HEK293 (cell line): Measurements from ENCODE around the gene CEP170B.

Source experiments
- CTCF ChIA-PET: fragments of 350-600 bp; formaldehyde crosslinking; extraction: SDS; loops from one replicate; lab custom pipeline; 2021; ENCODE audit warnings: antibody characterized with exemption; lab: Yijun Ruan, JAX
- POLR2A ChIA-PET: fragments of 300-600 bp; formaldehyde crosslinking; extraction: SDS; loops from one replicate; lab custom pipeline; 2020; ENCODE audit warnings: antibody characterized with exemption, inconsistent platforms; lab: Yijun Ruan, JAX
- H3K27ac ChIP-seq: fragments of 200-500 bp; sonication (Bioruptor generic); 2 replicates; pipeline ENCODE4 v1.5.1; 2014; ENCODE audit warnings: low read depth, low read length, control low read depth, inconsistent platforms; ENCODE audit errors: extremely low read depth
- H3K36me3 ChIP-seq, 2 experiments: fragments of 200-500 bp in 1 of 2; sonication (Bioruptor generic) in 1 of 2; 1 replicate in 1 of 2; 2 replicates in 1 of 2; pipeline ENCODE4 v1.5.1; 2014 to 2017; ENCODE audit warnings: inconsistent platforms in 2 of 2, low read length in 2 of 2; ENCODE audit not compliant: control insufficient read depth in 2 of 2, insufficient read depth in 1 of 2
- H3K4me1 ChIP-seq: fragments of 200-500 bp; sonication (Bioruptor generic); 2 replicates; pipeline ENCODE4 v1.5.1; 2014; ENCODE audit warnings: mild to moderate bottlenecking, low read length, inconsistent platforms; ENCODE audit not compliant: control insufficient read depth, insufficient read depth
- H3K4me3 ChIP-seq: 2 replicates; pipeline ENCODE4 v1.5.1; 2011; ENCODE audit warnings: low read depth, mild to moderate bottlenecking, control low read depth, low read length, moderate library complexity
- H3K9me3 ChIP-seq: fragments of 200-500 bp; sonication (Bioruptor generic); 2 replicates; pipeline ENCODE4 v1.5.1; 2014; ENCODE audit warnings: low read depth, low read length, inconsistent platforms; ENCODE audit not compliant: control insufficient read depth, insufficient read depth
- SP2 ChIP-seq: fragments of 450-650 bp; formaldehyde crosslinking; IDR thresholded peaks from 2 replicates; pipeline ENCODE4 v1.5.1; 2016; ENCODE audit warnings: missing biosample characterization, missing genetic modification characterization
- ZNF146 ChIP-seq: fragments of 450-650 bp; formaldehyde crosslinking; IDR thresholded peaks from 2 replicates; pipeline ENCODE4 v1.5.1; 2016; ENCODE audit warnings: missing biosample characterization, missing genetic modification characterization
- ZNF155 ChIP-seq: fragments of 450-650 bp; formaldehyde crosslinking; IDR thresholded peaks from 2 replicates; pipeline ENCODE4 v1.5.1; 2016; ENCODE audit warnings: missing biosample characterization, missing genetic modification characterization
- ZNF274 ChIP-seq, 2 experiments: fragments of 200-500 bp in 1 of 2; fragments of 450-650 bp in 1 of 2; sonication (Bioruptor generic) in 1 of 2; formaldehyde crosslinking in 1 of 2; IDR thresholded peaks; 2 replicates each; pipeline versions ENCODE4 v1.5.1 to v1.6.1; 2014 to 2016; ENCODE audit warnings: borderline replicate concordance in 1 of 2, inconsistent platforms in 1 of 2, low read length in 1 of 2, missing biosample characterization in 1 of 2, missing genetic modification characterization in 1 of 2
- ZNF433 ChIP-seq: fragments of 450-650 bp; formaldehyde crosslinking; IDR thresholded peaks from 2 replicates; pipeline ENCODE4 v1.5.1; 2016; ENCODE audit warnings: missing biosample characterization, missing genetic modification characterization, low read depth
- ZNF473 ChIP-seq: fragments of 450-650 bp; formaldehyde crosslinking; IDR thresholded peaks from 2 replicates; pipeline ENCODE4 v1.5.1; 2017; ENCODE audit warnings: missing biosample characterization, missing genetic modification characterization
- ZNF501 ChIP-seq: fragments of 450-650 bp; formaldehyde crosslinking; IDR thresholded peaks from 2 replicates; pipeline ENCODE4 v1.5.1; 2016; ENCODE audit warnings: missing biosample characterization, missing genetic modification characterization
- ZNF510 ChIP-seq: fragments of 450-650 bp; formaldehyde crosslinking; IDR thresholded peaks from 2 replicates; pipeline ENCODE4 v1.5.1; 2018; ENCODE audit warnings: mild to moderate bottlenecking, missing genetic modification characterization, missing biosample characterization; ENCODE audit not compliant: insufficient replicate concordance
- ZNF549 ChIP-seq: fragments of 450-650 bp; IDR thresholded peaks from 2 replicates; pipeline ENCODE4 v1.5.1; 2018; ENCODE audit warnings: missing biosample characterization, missing genetic modification characterization, mild to moderate bottlenecking, inconsistent platforms, moderate library complexity
- ZNF560 ChIP-seq: fragments of 450-650 bp; formaldehyde crosslinking; IDR thresholded peaks from 2 replicates; pipeline ENCODE4 v1.5.1; 2017; ENCODE audit warnings: missing biosample characterization, missing genetic modification characterization, borderline replicate concordance
- ZNF585B ChIP-seq: fragments of 450-650 bp; formaldehyde crosslinking; IDR thresholded peaks from 2 replicates; pipeline ENCODE4 v1.5.1; 2016; ENCODE audit warnings: missing biosample characterization, missing genetic modification characterization
- ZNF596 ChIP-seq: fragments of 450-650 bp; IDR thresholded peaks from 2 replicates; pipeline ENCODE4 v1.5.0; 2018; ENCODE audit warnings: missing biosample characterization, mild to moderate bottlenecking, missing genetic modification characterization, moderate library complexity
- ZNF626 ChIP-seq: fragments of 450-650 bp; sonication (Bioruptor Pico); formaldehyde crosslinking; IDR thresholded peaks from 2 replicates; pipeline ENCODE4 v1.5.1; 2018; ENCODE audit warnings: missing biosample characterization, missing genetic modification characterization, inconsistent platforms
- ZNF664 ChIP-seq: fragments of 450-650 bp; formaldehyde crosslinking; IDR thresholded peaks from 2 replicates; pipeline ENCODE4 v1.5.1; 2016; ENCODE audit warnings: missing biosample characterization, missing genetic modification characterization
- ZNF776 ChIP-seq: fragments of 450-650 bp; formaldehyde crosslinking; IDR thresholded peaks from 2 replicates; pipeline ENCODE4 v1.5.0; 2017; ENCODE audit warnings: missing biosample characterization, missing genetic modification characterization, borderline replicate concordance
- ZSCAN23 ChIP-seq: fragments of 450-650 bp; formaldehyde crosslinking; IDR thresholded peaks from 2 replicates; pipeline ENCODE4 v1.5.1; 2016; ENCODE audit warnings: missing biosample characterization, missing genetic modification characterization
- TF ChIP-seq, protein P1 (sequence below): fragments of 450-650 bp; formaldehyde crosslinking; IDR thresholded peaks from 2 replicates; pipeline ENCODE4 v1.5.0; 2017; ENCODE audit warnings: missing biosample characterization, missing genetic modification characterization, borderline replicate concordance
- TF ChIP-seq, protein P2 (sequence below): fragments of 450-650 bp; formaldehyde crosslinking; IDR thresholded peaks from 2 replicates; pipeline ENCODE4 v1.5.1; 2017; ENCODE audit warnings: missing biosample characterization, missing genetic modification characterization
- TF ChIP-seq, protein P3 (sequence below): fragments of 450-650 bp; formaldehyde crosslinking; IDR thresholded peaks from 2 replicates; pipeline ENCODE4 v1.5.1; 2016; ENCODE audit warnings: missing biosample characterization, missing genetic modification characterization
- TF ChIP-seq, protein P4 (sequence below): fragments of 450-650 bp; formaldehyde crosslinking; IDR thresholded peaks from 2 replicates; pipeline ENCODE4 v1.5.1; 2016; ENCODE audit warnings: missing biosample characterization, missing genetic modification characterization

Gene CEP170B

DNA sequence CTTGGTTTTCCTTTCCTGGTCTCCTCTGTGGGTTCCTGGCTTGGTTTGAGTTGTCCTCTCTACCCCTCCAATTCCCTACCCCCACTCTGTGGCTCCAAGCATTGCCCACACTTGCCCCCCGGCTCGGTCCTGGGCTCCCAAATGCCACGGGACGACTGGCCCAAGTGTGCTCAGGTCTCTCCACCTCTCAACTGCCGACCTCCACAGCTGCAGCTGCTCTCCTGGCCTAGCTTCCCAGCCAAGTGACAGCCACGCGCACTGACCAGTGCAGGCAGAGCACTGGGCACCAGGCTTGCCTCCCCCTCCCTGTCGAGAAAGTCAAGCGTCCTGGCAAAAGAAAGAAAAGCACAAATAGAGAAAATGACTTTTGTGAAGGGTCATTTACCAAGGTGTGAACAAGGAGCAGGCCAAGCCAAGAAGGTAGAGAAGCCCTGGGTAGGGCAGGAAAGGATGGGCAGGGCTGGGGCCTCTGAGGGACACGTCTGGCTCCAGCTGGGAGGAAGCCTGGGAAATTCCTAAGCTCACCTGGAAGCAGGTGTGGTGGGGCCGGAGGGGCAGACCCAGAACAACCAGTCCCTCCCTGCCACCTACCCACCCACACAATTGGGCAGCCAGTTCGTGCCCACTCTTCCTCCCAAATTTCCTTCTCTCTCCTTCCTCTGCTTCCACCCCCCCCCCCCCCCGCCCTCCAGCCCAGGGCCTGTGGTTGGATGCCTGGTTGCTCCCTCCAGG is 1.8 kb upstream of the CEP170B start:
- peaks cover 0 to 15% of the 10 kb centered on the region in 2 experiments; a peak in 1 of 3 replicates for H3K36me3 ChIP-seq
- TF ChIP-seq ZNF155 (tag by site-specific recombination) (no peak), ZNF596 (tag by site-specific recombination) (no peak), ZNF146 (no peak), ZNF473 (tag by site-specific recombination) (no peak), ZNF549 (tag by site-specific recombination) (no peak), SP2 (tag by site-specific recombination) (no peak), ZNF560 (tag by site-specific recombination) (no peak), ZNF274 (IDR thresholded peaks at IDR 0.05; ENCODE audit: low read length) (no peak), ZNF274 (tag by site-specific recombination; IDR thresholded peaks at IDR 0.05; ENCODE audit: borderline replicate concordance) (no peak), ZNF585B (tag by site-specific recombination) (no peak), ZSCAN23 (tag by site-specific recombination) (no peak), ZNF501 (tag by site-specific recombination) (no peak), ZNF664 (tag by site-specific recombination) (no peak), ZNF626 (tag by site-specific recombination) (no peak), ZNF433 (tag by site-specific recombination) (no peak), ZNF510 (tag by site-specific recombination) (no peak), ZNF776 (tag by site-specific recombination) (no peak)
- TF ChIP-seq, protein P1, sequence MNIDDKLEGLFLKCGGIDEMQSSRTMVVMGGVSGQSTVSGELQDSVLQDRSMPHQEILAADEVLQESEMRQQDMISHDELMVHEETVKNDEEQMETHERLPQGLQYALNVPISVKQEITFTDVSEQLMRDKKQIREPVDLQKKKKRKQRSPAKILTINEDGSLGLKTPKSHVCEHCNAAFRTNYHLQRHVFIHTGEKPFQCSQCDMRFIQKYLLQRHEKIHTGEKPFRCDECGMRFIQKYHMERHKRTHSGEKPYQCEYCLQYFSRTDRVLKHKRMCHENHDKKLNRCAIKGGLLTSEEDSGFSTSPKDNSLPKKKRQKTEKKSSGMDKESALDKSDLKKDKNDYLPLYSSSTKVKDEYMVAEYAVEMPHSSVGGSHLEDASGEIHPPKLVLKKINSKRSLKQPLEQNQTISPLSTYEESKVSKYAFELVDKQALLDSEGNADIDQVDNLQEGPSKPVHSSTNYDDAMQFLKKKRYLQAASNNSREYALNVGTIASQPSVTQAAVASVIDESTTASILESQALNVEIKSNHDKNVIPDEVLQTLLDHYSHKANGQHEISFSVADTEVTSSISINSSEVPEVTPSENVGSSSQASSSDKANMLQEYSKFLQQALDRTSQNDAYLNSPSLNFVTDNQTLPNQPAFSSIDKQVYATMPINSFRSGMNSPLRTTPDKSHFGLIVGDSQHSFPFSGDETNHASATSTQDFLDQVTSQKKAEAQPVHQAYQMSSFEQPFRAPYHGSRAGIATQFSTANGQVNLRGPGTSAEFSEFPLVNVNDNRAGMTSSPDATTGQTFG (tag by site-specific recombination) = no peak
- TF ChIP-seq, protein P2, sequence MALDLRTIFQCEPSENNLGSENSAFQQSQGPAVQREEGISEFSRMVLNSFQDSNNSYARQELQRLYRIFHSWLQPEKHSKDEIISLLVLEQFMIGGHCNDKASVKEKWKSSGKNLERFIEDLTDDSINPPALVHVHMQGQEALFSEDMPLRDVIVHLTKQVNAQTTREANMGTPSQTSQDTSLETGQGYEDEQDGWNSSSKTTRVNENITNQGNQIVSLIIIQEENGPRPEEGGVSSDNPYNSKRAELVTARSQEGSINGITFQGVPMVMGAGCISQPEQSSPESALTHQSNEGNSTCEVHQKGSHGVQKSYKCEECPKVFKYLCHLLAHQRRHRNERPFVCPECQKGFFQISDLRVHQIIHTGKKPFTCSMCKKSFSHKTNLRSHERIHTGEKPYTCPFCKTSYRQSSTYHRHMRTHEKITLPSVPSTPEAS (tag by site-specific recombination) = no peak
- TF ChIP-seq, protein P3, sequence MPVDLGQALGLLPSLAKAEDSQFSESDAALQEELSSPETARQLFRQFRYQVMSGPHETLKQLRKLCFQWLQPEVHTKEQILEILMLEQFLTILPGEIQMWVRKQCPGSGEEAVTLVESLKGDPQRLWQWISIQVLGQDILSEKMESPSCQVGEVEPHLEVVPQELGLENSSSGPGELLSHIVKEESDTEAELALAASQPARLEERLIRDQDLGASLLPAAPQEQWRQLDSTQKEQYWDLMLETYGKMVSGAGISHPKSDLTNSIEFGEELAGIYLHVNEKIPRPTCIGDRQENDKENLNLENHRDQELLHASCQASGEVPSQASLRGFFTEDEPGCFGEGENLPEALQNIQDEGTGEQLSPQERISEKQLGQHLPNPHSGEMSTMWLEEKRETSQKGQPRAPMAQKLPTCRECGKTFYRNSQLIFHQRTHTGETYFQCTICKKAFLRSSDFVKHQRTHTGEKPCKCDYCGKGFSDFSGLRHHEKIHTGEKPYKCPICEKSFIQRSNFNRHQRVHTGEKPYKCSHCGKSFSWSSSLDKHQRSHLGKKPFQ = no peak
- TF ChIP-seq, protein P4, sequence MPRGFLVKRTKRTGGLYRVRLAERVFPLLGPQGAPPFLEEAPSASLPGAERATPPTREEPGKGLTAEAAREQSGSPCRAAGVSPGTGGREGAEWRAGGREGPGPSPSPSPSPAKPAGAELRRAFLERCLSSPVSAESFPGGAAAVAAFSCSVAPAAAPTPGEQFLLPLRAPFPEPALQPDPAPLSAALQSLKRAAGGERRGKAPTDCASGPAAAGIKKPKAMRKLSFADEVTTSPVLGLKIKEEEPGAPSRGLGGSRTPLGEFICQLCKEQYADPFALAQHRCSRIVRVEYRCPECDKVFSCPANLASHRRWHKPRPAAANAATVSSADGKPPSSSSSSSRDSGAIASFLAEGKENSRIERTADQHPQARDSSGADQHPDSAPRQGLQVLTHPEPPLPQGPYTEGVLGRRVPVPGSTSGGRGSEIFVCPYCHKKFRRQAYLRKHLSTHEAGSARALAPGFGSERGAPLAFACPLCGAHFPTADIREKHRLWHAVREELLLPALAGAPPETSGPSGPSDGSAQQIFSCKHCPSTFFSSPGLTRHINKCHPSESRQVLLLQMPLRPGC = no peak
- H3K9me3 ChIP-seq = no peaks in the 10 kb centered on the region
- ChIA-PET CTCF (interaction anchor here (0.6 to 1.8 kb wide), 3 partner anchors 36 to 682 kb away, joined by 3 to 4 read pairs (median 4); no protein-coding TSS in a partner anchor), POLR2A (no interaction called here)
- 0 out of 2 replicates have a peak, but pooled peaks cover 8% of the 10 kb centered on the region for H3K4me1 ChIP-seq
- H3K4me3 ChIP-seq = no peak overlapping the region
- no peak overlapping the region for H3K27ac ChIP-seq
